ENCODE results near the gene SUV39H1. TPM values are rescaled to one million over a fixed set of nuclear protein-coding genes. Genes with fewer than 3 reads are reported as not detected.

SUV39H1 gene
- total and polyA plus RNA-seq, 2 experiments from 2014 or later, result 2.9 to 5.3 TPM

- DNase-seq (ENCODE audit: low spot score), result no peak
- no peaks in the 10 kb centered on the region for H3K4me1 ChIP-seq (ENCODE audit: insufficient read depth)
- 73% methylated on average over 7 of the region's 7 CpGs for WGBS (ENCODE audit: low lambda C conversion rate, missing lambda C conversion rate)
- no peaks in the 10 kb centered on the region for H3K79me2 ChIP-seq
- no peaks in the 10 kb centered on the region for H3K9me2 ChIP-seq (replicated peaks; ENCODE audit: insufficient read depth)
- TF ChIP-seq EZH2phosphoT487 (IDR thresholded peaks at IDR 0.05; ENCODE audit: low read depth, severe bottlenecking, unreplicated experiment) (no peak), CTCF (IDR thresholded peaks at IDR 0.05; ENCODE audit: poor library complexity) (no peak), EZH2 (IDR thresholded peaks at IDR 0.05; ENCODE audit: borderline replicate concordance) (no peak)
- no peak overlapping the region for H3K4me3 ChIP-seq
- H3K27me3 ChIP-seq, result no peaks in the 10 kb centered on the region
- H3K4me2 ChIP-seq, result no peak overlapping the region
- no peak overlapping the region for H3K27ac ChIP-seq
- H3K36me3 ChIP-seq (replicated peaks; ENCODE audit: insufficient read depth, low read depth), result no peaks in the 10 kb centered on the region
- H2AFZ ChIP-seq, result no peak overlapping the region
- H4K20me1 ChIP-seq (ENCODE audit: insufficient read depth, poor library complexity, severe bottlenecking), result no peaks in the 10 kb centered on the region
- H3K9me3 ChIP-seq (ENCODE audit: low read depth), result no peaks in the 10 kb centered on the region
Observed at GRCh38 chrX:48752498-48752897, 56.0 kb downstream of the SUV39H1 start.

GRCh38 chrX:48753708-48754228 is 57.2 kb downstream of the SUV39H1 start:
- Histone ChIP-seq H3K4me2 (no peak overlapping the region), H4K20me1 (ENCODE audit: insufficient read depth, poor library complexity, severe bottlenecking) (no peaks in the 10 kb centered on the region), H3K9me3 (ENCODE audit: low read depth) (no peaks in the 10 kb centered on the region), H3K36me3 (replicated peaks; ENCODE audit: insufficient read depth, low read depth) (no peaks in the 10 kb centered on the region), H3K4me1 (ENCODE audit: insufficient read depth) (no peaks in the 10 kb centered on the region), H3K4me3 (no peak overlapping the region), H2AFZ (no peak overlapping the region), H3K9me2 (replicated peaks; ENCODE audit: insufficient read depth) (no peaks in the 10 kb centered on the region), H3K79me2 (no peaks in the 10 kb centered on the region), H3K27ac (no peak overlapping the region), H3K27me3 (no peaks in the 10 kb centered on the region)
- no peak for DNase-seq (ENCODE audit: low spot score)
- no peak for TF ChIP-seq CTCF (IDR thresholded peaks at IDR 0.05; ENCODE audit: poor library complexity)
- no peak for TF ChIP-seq EZH2 (IDR thresholded peaks at IDR 0.05; ENCODE audit: borderline replicate concordance)
- no peak for TF ChIP-seq EZH2phosphoT487 (IDR thresholded peaks at IDR 0.05; ENCODE audit: low read depth, severe bottlenecking, unreplicated experiment)
- WGBS (ENCODE audit: low lambda C conversion rate, missing lambda C conversion rate), result 70% methylated on average over 8 of the region's 8 CpGs

GRCh38 chrX:48754238-48754637 is 57.7 kb downstream of the SUV39H1 start:
- Histone ChIP-seq H2AFZ (no peak overlapping the region), H3K36me3 (replicated peaks; ENCODE audit: insufficient read depth, low read depth) (no peaks in the 10 kb centered on the region), H3K4me3 (no peak overlapping the region), H3K27me3 (no peaks in the 10 kb centered on the region), H3K4me1 (ENCODE audit: insufficient read depth) (no peaks in the 10 kb centered on the region), H3K79me2 (no peaks in the 10 kb centered on the region), H3K4me2 (no peak overlapping the region), H3K9me3 (ENCODE audit: low read depth) (no peaks in the 10 kb centered on the region), H3K27ac (no peak overlapping the region), H3K9me2 (replicated peaks; ENCODE audit: insufficient read depth) (no peaks in the 10 kb centered on the region), H4K20me1 (ENCODE audit: insufficient read depth, poor library complexity, severe bottlenecking) (no peaks in the 10 kb centered on the region)
- 68% methylated on average over 8 of the region's 8 CpGs for WGBS (ENCODE audit: low lambda C conversion rate, missing lambda C conversion rate)
- no peak for DNase-seq (ENCODE audit: low spot score)
- TF ChIP-seq EZH2phosphoT487 (IDR thresholded peaks at IDR 0.05; ENCODE audit: low read depth, severe bottlenecking, unreplicated experiment) (no peak), CTCF (IDR thresholded peaks at IDR 0.05; ENCODE audit: poor library complexity) (no peak), EZH2 (IDR thresholded peaks at IDR 0.05; ENCODE audit: borderline replicate concordance) (no peak)

Small RNAs within 50 kb of the gene (small RNA-seq; reads per million reads assigned to genes)
- gene RNU6-1056P, result not detected

Other genes with a start within 250 kb of the SUV39H1 start
- 17.8 and 24.0 TPM in 2 replicates for gene SLC38A5, start 226.5 kb upstream of the SUV39H1 start, total RNA-seq
- 14.5 and 23.4 TPM in 2 replicates for gene SLC38A5, start 226.5 kb upstream of the SUV39H1 start, polyA plus RNA-seq
- 43.8 and 49.5 TPM in 2 replicates for gene FTSJ1, start 220.5 kb upstream of the SUV39H1 start, total RNA-seq
- gene FTSJ1, start 220.5 kb upstream of the SUV39H1 start, polyA plus RNA-seq, result 38.4 and 41.9 TPM in 2 replicates
- 3.8 and 12.8 TPM in 2 replicates for gene PORCN, start 187.7 kb upstream of the SUV39H1 start, total RNA-seq
- 7.6 and 7.9 TPM in 2 replicates for gene PORCN, start 187.7 kb upstream of the SUV39H1 start, polyA plus RNA-seq
- 225 and 235 TPM in 2 replicates for gene EBP, start 174.9 kb upstream of the SUV39H1 start, total RNA-seq
- gene EBP, start 174.9 kb upstream of the SUV39H1 start, polyA plus RNA-seq, result 286 and 390 TPM in 2 replicates
- 3.0 and 4.5 TPM in 2 replicates for gene TBC1D25, start 157.0 kb upstream of the SUV39H1 start, total RNA-seq
- 11.0 and 11.2 TPM in 2 replicates for gene TBC1D25, start 157.0 kb upstream of the SUV39H1 start, polyA plus RNA-seq
- 98.6 and 135 TPM in 2 replicates for gene RBM3, start 122.2 kb upstream of the SUV39H1 start, total RNA-seq
- 64.8 and 102 TPM in 2 replicates for gene RBM3, start 122.2 kb upstream of the SUV39H1 start, polyA plus RNA-seq
- gene WDR13, start 99.2 kb upstream of the SUV39H1 start, total RNA-seq, result 76.9 and 117 TPM in 2 replicates
- 158 and 167 TPM in 2 replicates for gene WDR13, start 99.2 kb upstream of the SUV39H1 start, polyA plus RNA-seq
- 0.32 TPM in 1 of 2 replicates, not detected in the other for gene WAS, start 12.9 kb upstream of the SUV39H1 start, total RNA-seq
- gene WAS, start 12.9 kb upstream of the SUV39H1 start, polyA plus RNA-seq, result 0.73 and 2.4 TPM in 2 replicates
- 2.4 TPM in 1 of 2 replicates, not detected in the other for gene GLOD5, start 65.0 kb downstream of the SUV39H1 start, total RNA-seq
- gene GLOD5, start 65.0 kb downstream of the SUV39H1 start, polyA plus RNA-seq, result not detected in 2 replicates
- gene GATA1, start 89.9 kb downstream of the SUV39H1 start, total RNA-seq, result not detected in 2 replicates
- gene GATA1, start 89.9 kb downstream of the SUV39H1 start, polyA plus RNA-seq, result 0.13 TPM in 1 of 2 replicates, not detected in the other
- gene HDAC6, start 105.3 kb downstream of the SUV39H1 start, total RNA-seq, result 66.5 and 68.9 TPM in 2 replicates
- 96.3 and 115 TPM in 2 replicates for gene HDAC6, start 105.3 kb downstream of the SUV39H1 start, polyA plus RNA-seq
- 0.47 TPM in 1 of 2 replicates, not detected in the other for gene ERAS, start 129.8 kb downstream of the SUV39H1 start, total RNA-seq
- gene ERAS, start 129.8 kb downstream of the SUV39H1 start, polyA plus RNA-seq, result 0.65 TPM in 1 of 2 replicates, not detected in the other
- gene PCSK1N, start 138.9 kb downstream of the SUV39H1 start, total RNA-seq, result 39.0 and 45.8 TPM in 2 replicates
- 97.0 and 97.7 TPM in 2 replicates for gene PCSK1N, start 138.9 kb downstream of the SUV39H1 start, polyA plus RNA-seq
- gene TIMM17B, start 201.0 kb downstream of the SUV39H1 start, total RNA-seq, result 42.5 and 56.7 TPM in 2 replicates
- 113 and 132 TPM in 2 replicates for gene TIMM17B, start 201.0 kb downstream of the SUV39H1 start, polyA plus RNA-seq
- gene PQBP1, start 201.2 kb downstream of the SUV39H1 start, total RNA-seq, result 33.8 and 35.3 TPM in 2 replicates
- gene PQBP1, start 201.2 kb downstream of the SUV39H1 start, polyA plus RNA-seq, result 82.9 and 87.6 TPM in 2 replicates
- gene SLC35A2, start 214.9 kb downstream of the SUV39H1 start, total RNA-seq, result 40.8 and 49.5 TPM in 2 replicates
- gene SLC35A2, start 214.9 kb downstream of the SUV39H1 start, polyA plus RNA-seq, result 82.4 and 95.9 TPM in 2 replicates
- 7.0 and 11.5 TPM in 2 replicates for gene PIM2, start 222.3 kb downstream of the SUV39H1 start, total RNA-seq
- gene PIM2, start 222.3 kb downstream of the SUV39H1 start, polyA plus RNA-seq, result 16.8 and 17.2 TPM in 2 replicates

All from hepatocyte (in vitro differentiated cells).